GM23338 (cell line): Measurements from ENCODE around the gene C16orf90. TPM values are rescaled to one million over a fixed set of nuclear protein-coding genes. Genes with fewer than 3 reads are reported as not detected.

ENCODE experiments used
- ATAC-seq: fragments of 200-7000 bp; cut with Tn5 transposase; 3 replicates; pipeline ENCODE4 v1.9.1; 2020
- DNase-seq: peaks from one replicate; pipeline ENCODE4 v3.0.0-alpha.2; 2015; ENCODE audit warnings: low spot score
- H2AFZ ChIP-seq: fragments of 200-600 bp; sonication (generic); 2 replicates; pipeline ENCODE4 v1.8.0; 2016; ENCODE audit warnings: antibody characterized with exemption, mild to moderate bottlenecking, moderate library complexity
- H3F3A ChIP-seq: fragments of 200-600 bp; sonication (generic); replicated peaks from 2 replicates; pipeline ENCODE4 v1.8.0; 2017; ENCODE audit warnings: antibody characterized with exemption, mixed run types, low read depth
- H3K27ac ChIP-seq: fragments of 200-600 bp; sonication (generic); 2 replicates; pipeline ENCODE4 v1.6.1; 2016; ENCODE audit warnings: low read depth
- H3K27me3 ChIP-seq: fragments of 200-600 bp; sonication (generic); 2 replicates; pipeline ENCODE4 v1.8.0; 2016; ENCODE audit warnings: mild to moderate bottlenecking, mixed run types, moderate library complexity; ENCODE audit not compliant: insufficient read depth
- H3K36me3 ChIP-seq: fragments of 200-600 bp; sonication (generic); 2 replicates; pipeline ENCODE4 v1.8.0; 2016; ENCODE audit warnings: mild to moderate bottlenecking; ENCODE audit not compliant: insufficient read depth
- H3K4me1 ChIP-seq: fragments of 200-600 bp; sonication (generic); 2 replicates; pipeline ENCODE4 v1.8.0; 2016; ENCODE audit warnings: mild to moderate bottlenecking, moderate library complexity; ENCODE audit not compliant: insufficient read depth
- H3K4me2 ChIP-seq: fragments of 200-600 bp; sonication (generic); 2 replicates; pipeline ENCODE4 v1.7.1; 2017; ENCODE audit warnings: mixed run types
- H3K4me3 ChIP-seq: fragments of 200-600 bp; sonication (generic); 2 replicates; pipeline ENCODE4 v1.6.1; 2016; ENCODE audit warnings: mixed run types
- H3K79me2 ChIP-seq: fragments of 200-600 bp; sonication (generic); replicated peaks from 2 replicates; pipeline ENCODE4 v1.8.0; 2017; ENCODE audit warnings: mild to moderate bottlenecking; ENCODE audit not compliant: insufficient read depth
- H3K9me2 ChIP-seq: fragments of 200-600 bp; sonication (generic); 2 replicates; pipeline ENCODE4 v1.8.0; 2017; ENCODE audit not compliant: insufficient read depth
- H4K20me1 ChIP-seq: fragments of 200-600 bp; sonication (generic); replicated peaks from 2 replicates; pipeline ENCODE4 v1.8.0; 2017; ENCODE audit warnings: mild to moderate bottlenecking; ENCODE audit not compliant: insufficient read depth
- H3K27ac Mint-ChIP-seq: 2 replicates; pipeline ENCODE4 v1.8.0; 2020; ENCODE audit warnings: inconsistent platforms, mild to moderate bottlenecking, moderate library complexity, mixed read lengths
- H3K27me3 Mint-ChIP-seq: 3 replicates; pipeline ENCODE4 v1.8.0; 2022; ENCODE audit warnings: low read depth, mild to moderate bottlenecking, moderate library complexity, mixed read lengths, inconsistent platforms; ENCODE audit not compliant: insufficient read depth, poor library complexity
- H3K36me3 Mint-ChIP-seq: 3 replicates; pipeline ENCODE4 v1.8.0; 2021; ENCODE audit warnings: low read depth, mild to moderate bottlenecking, inconsistent platforms, moderate library complexity, mixed read lengths
- H3K4me1 Mint-ChIP-seq: 3 replicates; pipeline ENCODE4 v1.8.0; 2020; ENCODE audit warnings: mild to moderate bottlenecking, inconsistent platforms, mixed read lengths
- H3K4me3 Mint-ChIP-seq: 3 replicates; pipeline ENCODE4 v1.8.0; 2021; ENCODE audit warnings: moderate library complexity, mild to moderate bottlenecking, inconsistent platforms, mixed read lengths
- H3K9me3 Mint-ChIP-seq: 3 replicates; pipeline ENCODE4 v1.8.0; 2020; ENCODE audit warnings: moderate library complexity, mild to moderate bottlenecking, inconsistent platforms, mixed read lengths
- CREB1 ChIP-seq: fragments of 250-450 bp; sonication (Bioruptor Pico); IDR thresholded peaks from 2 replicates; pipeline ENCODE4 v1.5.0; 2020; ENCODE audit warnings: low read depth, mild to moderate bottlenecking, moderate library complexity
- EZH2phosphoT487 ChIP-seq: fragments of 200-600 bp; sonication (generic); IDR thresholded peaks from one replicate; pipeline ENCODE4 v1.8.1; 2018; ENCODE audit warnings: antibody characterized with exemption; ENCODE audit not compliant: unreplicated experiment
- NANOG ChIP-seq: IDR thresholded peaks from 2 replicates; pipeline ENCODE4 v1.6.1; 2016; ENCODE audit warnings: antibody characterized with exemption, borderline replicate concordance
- POLR2AphosphoS5 ChIP-seq: IDR thresholded peaks from 2 replicates; pipeline ENCODE4 v1.6.1; 2016; ENCODE audit warnings: antibody characterized with exemption, low read depth
- STAT1 ChIP-seq: IDR thresholded peaks from one replicate; pipeline ENCODE4 v1.6.1; 2016; ENCODE audit warnings: antibody characterized with exemption; ENCODE audit not compliant: unreplicated experiment
- ZNF114 ChIP-seq: fragments of 250-450 bp; sonication (Bioruptor Pico); IDR thresholded peaks from 2 replicates; pipeline ENCODE4 v1.5.0; 2020; ENCODE audit warnings: mild to moderate bottlenecking, moderate library complexity
- ZNF462 ChIP-seq: fragments of 250-450 bp; sonication (Bioruptor Pico); IDR thresholded peaks from 2 replicates; pipeline ENCODE4 v1.5.0; 2020; ENCODE audit warnings: mild to moderate bottlenecking, moderate library complexity
- polyA plus RNA-seq: library from polyadenylated mRNA; unstranded; fragments of >200 nt; fragmentation: Nextera tagmentation; extraction: Ambion mirVana; gene quantifications from 2 replicates; pipeline ENCODE4 v1.2.1, GENCODE V29; 2016
- total RNA-seq: library from RNA; depleted of rRNA; stranded (reverse); fragments of >200 nt; shearing (Covaris generic); gene quantifications from 2 replicates; pipeline ENCODE4 v1.2.3, GENCODE V29; 2014
- TF ChIP-seq, protein P1 (sequence below), 2 experiments: fragments of 200-600 bp in 1 of 2; sonication (generic) in 1 of 2; conservative IDR thresholded peaks; 2 replicates each; pipeline versions ENCODE4 v1.5.1 to v1.6.1; 2016 to 2017; ENCODE audit warnings: antibody characterized with exemption in 2 of 2, low read depth in 2 of 2, mild to moderate bottlenecking in 2 of 2, moderate library complexity in 1 of 2

Gene C16orf90
- total and polyA plus RNA-seq, 2 experiments from 2014 or later, result not detected

- Mint-ChIP-seq H3K4me3 (no peak overlapping the region), H3K9me3 (no peaks in the 10 kb centered on the region), H3K4me1 (peaks cover 11% of the 10 kb centered on the region; the same call in 2 of the 3 replicates), H3K27me3 (peaks cover 12% of the 10 kb centered on the region), H3K27ac (peak overlapping the region; percentile 90), H3K36me3 (peaks cover 46% of the 10 kb centered on the region)
- peak; percentile 65 for ATAC-seq
- H3K9me2 ChIP-seq, result no peaks in the 10 kb centered on the region
- H3K4me2 ChIP-seq, result peak overlapping the region; percentile 57; the same call in 1 of the 2 replicates
- TF ChIP-seq, protein P1, sequence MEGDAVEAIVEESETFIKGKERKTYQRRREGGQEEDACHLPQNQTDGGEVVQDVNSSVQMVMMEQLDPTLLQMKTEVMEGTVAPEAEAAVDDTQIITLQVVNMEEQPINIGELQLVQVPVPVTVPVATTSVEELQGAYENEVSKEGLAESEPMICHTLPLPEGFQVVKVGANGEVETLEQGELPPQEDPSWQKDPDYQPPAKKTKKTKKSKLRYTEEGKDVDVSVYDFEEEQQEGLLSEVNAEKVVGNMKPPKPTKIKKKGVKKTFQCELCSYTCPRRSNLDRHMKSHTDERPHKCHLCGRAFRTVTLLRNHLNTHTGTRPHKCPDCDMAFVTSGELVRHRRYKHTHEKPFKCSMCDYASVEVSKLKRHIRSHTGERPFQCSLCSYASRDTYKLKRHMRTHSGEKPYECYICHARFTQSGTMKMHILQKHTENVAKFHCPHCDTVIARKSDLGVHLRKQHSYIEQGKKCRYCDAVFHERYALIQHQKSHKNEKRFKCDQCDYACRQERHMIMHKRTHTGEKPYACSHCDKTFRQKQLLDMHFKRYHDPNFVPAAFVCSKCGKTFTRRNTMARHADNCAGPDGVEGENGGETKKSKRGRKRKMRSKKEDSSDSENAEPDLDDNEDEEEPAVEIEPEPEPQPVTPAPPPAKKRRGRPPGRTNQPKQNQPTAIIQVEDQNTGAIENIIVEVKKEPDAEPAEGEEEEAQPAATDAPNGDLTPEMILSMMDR (conservative IDR thresholded peaks at IDR 0.05; ENCODE audit: low read depth in 2 of 2), result peak in 1 of 2 experiments; percentile 18; a peak in 1 of 4 replicates
- no peak for TF ChIP-seq NANOG
- H3F3A ChIP-seq, result no peaks in the 10 kb centered on the region
- peak overlapping the region; percentile 78 for H3K27ac ChIP-seq
- H3K79me2 ChIP-seq, result peaks cover 27% of the 10 kb centered on the region
- H3K36me3 ChIP-seq, result peaks cover 9% of the 10 kb centered on the region; the same call in 1 of the 2 replicates
- DNase-seq, result peak; percentile 50
- peaks cover 11% of the 10 kb centered on the region for H3K4me1 ChIP-seq
- peaks cover 16% of the 10 kb centered on the region; the same call in 1 of the 2 replicates for H4K20me1 ChIP-seq
- no peaks in the 10 kb centered on the region for H3K27me3 ChIP-seq
- H2AFZ ChIP-seq, result no peak overlapping the region
- no peak overlapping the region for H3K4me3 ChIP-seq
Observed at GRCh38 chr16:3480901-3481695, 14.2 kb downstream of the C16orf90 start.

DNA sequence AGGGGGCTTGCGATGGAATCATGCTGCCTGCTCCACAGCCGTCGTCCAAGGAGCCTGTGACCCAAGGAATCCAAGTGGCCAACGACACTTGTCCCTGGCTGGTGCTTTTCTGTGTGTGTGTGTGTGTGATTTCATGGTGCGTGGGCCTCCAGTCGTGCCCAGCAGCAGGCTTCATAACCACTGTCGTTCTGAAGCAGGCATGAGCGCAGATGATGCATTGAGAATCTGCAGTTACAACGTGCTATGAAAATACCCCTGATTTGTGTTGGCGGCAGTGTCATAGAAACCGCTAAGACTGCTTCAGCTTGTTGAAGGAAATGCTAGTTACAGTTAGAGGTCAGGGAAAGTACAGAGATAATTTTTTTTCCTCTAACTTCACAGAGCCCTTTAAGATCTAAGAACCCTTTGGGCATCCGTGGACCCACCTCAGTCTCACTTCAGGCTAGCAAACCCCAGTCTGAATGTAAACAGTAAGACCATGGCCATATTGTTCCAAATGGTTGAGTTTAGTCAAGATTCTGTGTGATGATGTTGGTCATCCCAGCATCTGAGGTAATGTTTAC is 15.6 kb downstream of the C16orf90 start:
- Histone ChIP-seq H3F3A (no peaks in the 10 kb centered on the region), H3K4me2 (no peak overlapping the region), H2AFZ (no peak overlapping the region), H3K4me1 (peaks cover 11% of the 10 kb centered on the region), H4K20me1 (peaks cover 19% of the 10 kb centered on the region; the same call in 1 of the 2 replicates), H3K9me2 (no peaks in the 10 kb centered on the region), H3K4me3 (no peak overlapping the region), H3K27me3 (no peaks in the 10 kb centered on the region), H3K36me3 (peaks cover 9% of the 10 kb centered on the region; the same call in 1 of the 2 replicates), H3K79me2 (peaks cover 37% of the 10 kb centered on the region), H3K27ac (no peak overlapping the region)
- ATAC-seq, result no peak
- TF ChIP-seq ZNF114 (CRISPR knock-in tag), result no peak
- TF ChIP-seq STAT1, result no peak
- no peak for TF ChIP-seq CREB1 (CRISPR knock-in tag)
- TF ChIP-seq POLR2AphosphoS5, result no peak
- no peak for TF ChIP-seq NANOG
- TF ChIP-seq EZH2phosphoT487, result no peak
- TF ChIP-seq ZNF462 (CRISPR knock-in tag), result no peak
- TF ChIP-seq, protein P1 (conservative IDR thresholded peaks at IDR 0.05; ENCODE audit: low read depth in 2 of 2), result no peak
- H3K4me1 Mint-ChIP-seq, result peaks cover 15% of the 10 kb centered on the region
- DNase-seq, result no peak
- no peaks in the 10 kb centered on the region for H3K9me3 Mint-ChIP-seq
- peaks cover 41% of the 10 kb centered on the region for H3K36me3 Mint-ChIP-seq
- peaks cover 12% of the 10 kb centered on the region for H3K27me3 Mint-ChIP-seq
- H3K27ac Mint-ChIP-seq, result no peak overlapping the region
- H3K4me3 Mint-ChIP-seq, result no peak overlapping the region
